ENCODE measurements around the gene RPTOR.

The RPTOR gene
- long read RNA-seq, full-length matches to known transcripts: 7 of 27 reads
- long read RNA-seq, partial matches to known transcripts: 8 of 27 reads
- long read RNA-seq, other reads (novel, unspliced or antisense): 12 of 27 reads

DNA sequence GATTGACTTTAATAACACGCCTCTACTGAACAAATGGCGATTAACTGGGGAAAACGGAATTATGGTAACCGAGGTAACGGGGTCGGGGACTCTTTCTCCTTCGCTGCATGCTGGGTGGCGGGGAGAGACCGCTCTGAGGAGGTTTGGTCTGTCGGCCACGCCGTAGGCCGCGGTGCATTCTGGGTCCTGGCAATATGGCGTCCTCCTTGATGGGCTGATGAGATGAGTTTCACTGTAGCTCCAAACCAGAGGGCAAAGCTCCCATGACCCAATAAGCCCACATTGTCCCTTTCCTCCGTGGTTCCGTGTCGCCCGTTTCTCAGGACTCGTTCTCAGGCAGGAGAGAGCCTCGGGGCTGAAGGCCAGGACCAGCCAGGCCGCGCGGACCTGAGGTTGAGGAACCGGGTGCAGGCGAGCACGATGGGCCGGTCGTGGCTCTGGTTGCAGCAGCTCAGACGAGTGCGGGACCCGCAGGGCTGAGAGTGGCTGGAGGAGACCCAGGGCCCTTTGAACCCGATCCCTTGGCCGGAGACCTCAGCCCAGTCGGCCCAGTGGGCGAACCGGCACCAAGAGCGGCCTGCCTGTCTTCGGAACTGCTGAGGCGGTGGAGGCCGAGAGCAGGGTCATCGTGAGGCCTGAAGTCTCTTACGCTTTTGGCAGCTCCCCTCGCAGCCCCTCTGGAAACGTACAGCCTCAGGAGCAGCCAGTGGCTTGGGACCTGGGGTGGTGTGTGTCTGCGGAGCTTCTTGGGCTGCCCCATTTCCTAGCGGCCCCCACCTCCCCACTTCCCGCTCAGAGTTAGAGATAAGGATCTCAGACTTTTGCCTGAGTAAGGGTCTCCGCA, at the start of gene RPTOR:
TSS of gene RPTOR (plus strand) at position 184 of the 844 bp plus-strand sequence. CDS start 792 bp downstream, outside the sequence.
- TF ChIP-seq GABPA (IDR thresholded peaks at IDR 0.05; ENCODE audit: low read depth): no peak
- peak; percentile 91 for TF ChIP-seq POLR2AphosphoS5 (IDR thresholded peaks at IDR 0.05; ENCODE audit: low read depth)

GRCh38 chr17:80497726-80498241, 46.9 kb upstream of the RPTOR start:
- peaks cover 2% of the 10 kb centered on the region for H3K27me3 ChIP-seq (ENCODE audit: insufficient read depth, poor library complexity, severe bottlenecking)
- no peak for DNase-seq (ENCODE audit: low read depth in 1 of 2, low spot score in 1 of 2)

More for the DNA sequence above, at the start of gene RPTOR:
- peak; percentile 77 to 92 for DNase-seq (ENCODE audit: low read depth in 1 of 2, low spot score in 1 of 2)
- H3K27ac ChIP-seq (replicated peaks): peak within 1 kb of the TSS; percentile 93
- peak within 1 kb of the TSS; percentile 87 for H3K4me3 ChIP-seq (replicated peaks; ENCODE audit: insufficient read depth, low read length)
- no peaks in the 10 kb centered on the region for H3K27me3 ChIP-seq (ENCODE audit: insufficient read depth, poor library complexity, severe bottlenecking)

GRCh38 chr17:80498242-80498919, 46.3 kb upstream of the RPTOR start:
- no peak for DNase-seq (ENCODE audit: low read depth in 1 of 2, low spot score in 1 of 2)
- Histone ChIP-seq H3K27ac (replicated peaks) (no peak overlapping the region), H3K4me3 (replicated peaks; ENCODE audit: insufficient read depth, low read length) (no peak overlapping the region), H3K27me3 (ENCODE audit: insufficient read depth, poor library complexity, severe bottlenecking) (peaks cover 2% of the 10 kb centered on the region)
- TF ChIP-seq GABPA (IDR thresholded peaks at IDR 0.05; ENCODE audit: low read depth): no peak
- TF ChIP-seq POLR2AphosphoS5 (IDR thresholded peaks at IDR 0.05; ENCODE audit: low read depth): no peak
- TF ChIP-seq, protein P1, sequence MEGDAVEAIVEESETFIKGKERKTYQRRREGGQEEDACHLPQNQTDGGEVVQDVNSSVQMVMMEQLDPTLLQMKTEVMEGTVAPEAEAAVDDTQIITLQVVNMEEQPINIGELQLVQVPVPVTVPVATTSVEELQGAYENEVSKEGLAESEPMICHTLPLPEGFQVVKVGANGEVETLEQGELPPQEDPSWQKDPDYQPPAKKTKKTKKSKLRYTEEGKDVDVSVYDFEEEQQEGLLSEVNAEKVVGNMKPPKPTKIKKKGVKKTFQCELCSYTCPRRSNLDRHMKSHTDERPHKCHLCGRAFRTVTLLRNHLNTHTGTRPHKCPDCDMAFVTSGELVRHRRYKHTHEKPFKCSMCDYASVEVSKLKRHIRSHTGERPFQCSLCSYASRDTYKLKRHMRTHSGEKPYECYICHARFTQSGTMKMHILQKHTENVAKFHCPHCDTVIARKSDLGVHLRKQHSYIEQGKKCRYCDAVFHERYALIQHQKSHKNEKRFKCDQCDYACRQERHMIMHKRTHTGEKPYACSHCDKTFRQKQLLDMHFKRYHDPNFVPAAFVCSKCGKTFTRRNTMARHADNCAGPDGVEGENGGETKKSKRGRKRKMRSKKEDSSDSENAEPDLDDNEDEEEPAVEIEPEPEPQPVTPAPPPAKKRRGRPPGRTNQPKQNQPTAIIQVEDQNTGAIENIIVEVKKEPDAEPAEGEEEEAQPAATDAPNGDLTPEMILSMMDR (IDR thresholded peaks at IDR 0.05; ENCODE audit: insufficient read depth, low read length): no peak
- no peak for TF ChIP-seq REST (IDR thresholded peaks at IDR 0.05; ENCODE audit: insufficient replicate concordance, low read depth)
- TF ChIP-seq SPI1 (IDR thresholded peaks at IDR 0.05; ENCODE audit: borderline replicate concordance, low read depth): no peak

More at GRCh38 chr17:80497726-80498241, 46.9 kb upstream of the RPTOR start:
- H3K27ac ChIP-seq (replicated peaks): no peak overlapping the region
- no peak overlapping the region for H3K4me3 ChIP-seq (replicated peaks; ENCODE audit: insufficient read depth, low read length)
- TF ChIP-seq SPI1 (IDR thresholded peaks at IDR 0.05; ENCODE audit: borderline replicate concordance, low read depth) (no peak), GABPA (IDR thresholded peaks at IDR 0.05; ENCODE audit: low read depth) (no peak), REST (IDR thresholded peaks at IDR 0.05; ENCODE audit: insufficient replicate concordance, low read depth) (no peak)
- TF ChIP-seq, protein P1 (IDR thresholded peaks at IDR 0.05; ENCODE audit: insufficient read depth, low read length): no peak

DNA sequence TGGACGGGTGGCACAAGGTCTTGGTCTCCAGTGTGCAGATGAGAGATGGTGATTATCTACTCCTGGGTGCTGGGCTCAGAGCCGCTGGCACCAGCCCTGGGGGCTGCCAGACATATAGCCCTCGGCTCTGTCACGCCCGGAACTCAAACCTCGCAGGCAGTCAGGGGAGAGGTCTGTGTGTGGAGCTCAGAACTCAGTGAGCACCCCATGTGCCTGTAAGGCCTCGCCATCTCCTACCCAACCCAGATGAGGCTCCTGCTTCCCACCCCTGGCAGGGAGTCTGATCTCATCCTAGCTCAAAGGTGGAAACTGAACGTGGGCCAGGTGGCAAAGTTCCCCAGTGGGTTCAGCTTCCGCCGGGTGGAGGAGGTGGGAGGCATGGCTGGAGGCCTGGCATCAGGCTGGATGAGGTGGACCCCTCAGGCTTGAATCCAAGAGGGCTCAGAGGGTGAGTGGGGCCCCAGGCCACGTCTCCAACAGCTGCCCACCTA, 45.7 kb upstream of the RPTOR start:
- no peak for TF ChIP-seq GABPA (IDR thresholded peaks at IDR 0.05; ENCODE audit: low read depth)
- TF ChIP-seq SPI1 (IDR thresholded peaks at IDR 0.05; ENCODE audit: borderline replicate concordance, low read depth): no peak
- TF ChIP-seq REST (IDR thresholded peaks at IDR 0.05; ENCODE audit: insufficient replicate concordance, low read depth): no peak
- TF ChIP-seq, protein P1 (IDR thresholded peaks at IDR 0.05; ENCODE audit: insufficient read depth, low read length): no peak
- no peak for TF ChIP-seq POLR2AphosphoS5 (IDR thresholded peaks at IDR 0.05; ENCODE audit: low read depth)
- Histone ChIP-seq H3K4me3 (replicated peaks; ENCODE audit: insufficient read depth, low read length) (no peak overlapping the region), H3K27me3 (ENCODE audit: insufficient read depth, poor library complexity, severe bottlenecking) (peaks cover 2% of the 10 kb centered on the region), H3K27ac (replicated peaks) (no peak overlapping the region)
- DNase-seq (ENCODE audit: low read depth in 1 of 2, low spot score in 1 of 2): no peak
